ENCODE measurements around the gene ZDHHC11B. TPM values are rescaled to one million over a fixed set of nuclear protein-coding genes. Genes with fewer than 3 reads are reported as not detected.

Gene ZDHHC11B
- polyA plus RNA-seq, 4 donors: 1.7 to 7.7 (median 4.0) TPM

DNA sequence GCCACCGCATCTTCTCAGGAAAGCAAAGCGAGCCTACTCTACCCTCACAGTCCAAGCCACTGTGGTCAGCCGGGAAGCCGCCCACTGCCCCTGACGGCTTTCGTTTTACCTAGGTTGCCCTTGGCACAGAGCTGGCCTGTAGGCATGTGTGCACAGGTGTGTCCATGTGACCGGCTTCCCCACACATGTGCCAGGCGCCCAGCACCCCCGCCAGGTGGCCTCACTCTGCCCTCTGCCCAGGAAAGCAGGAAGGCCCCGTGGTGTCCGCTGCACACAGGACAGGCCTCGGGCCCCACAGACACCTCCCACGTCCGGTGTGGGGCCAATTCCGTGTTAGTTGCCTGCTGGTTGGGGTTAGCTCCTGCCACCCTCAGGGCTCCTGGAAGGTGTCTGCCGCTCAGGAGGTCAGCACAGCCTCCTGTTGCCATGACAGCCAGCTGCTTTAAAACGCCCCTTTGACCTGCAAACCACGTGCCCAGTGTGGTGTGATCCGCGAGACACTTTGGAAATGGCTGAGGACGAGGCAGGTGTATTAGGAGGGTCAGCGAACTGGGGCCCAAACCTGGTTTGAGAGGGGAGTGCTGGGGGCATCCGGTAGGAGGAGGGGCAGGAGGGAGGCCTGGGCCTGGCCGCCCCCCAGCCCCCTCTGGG, 120.1 kb downstream of the ZDHHC11B start:
- no peak for DNase-seq (ENCODE audit: low read depth in 4 of 4, low spot score in 3 of 4)

DNA sequence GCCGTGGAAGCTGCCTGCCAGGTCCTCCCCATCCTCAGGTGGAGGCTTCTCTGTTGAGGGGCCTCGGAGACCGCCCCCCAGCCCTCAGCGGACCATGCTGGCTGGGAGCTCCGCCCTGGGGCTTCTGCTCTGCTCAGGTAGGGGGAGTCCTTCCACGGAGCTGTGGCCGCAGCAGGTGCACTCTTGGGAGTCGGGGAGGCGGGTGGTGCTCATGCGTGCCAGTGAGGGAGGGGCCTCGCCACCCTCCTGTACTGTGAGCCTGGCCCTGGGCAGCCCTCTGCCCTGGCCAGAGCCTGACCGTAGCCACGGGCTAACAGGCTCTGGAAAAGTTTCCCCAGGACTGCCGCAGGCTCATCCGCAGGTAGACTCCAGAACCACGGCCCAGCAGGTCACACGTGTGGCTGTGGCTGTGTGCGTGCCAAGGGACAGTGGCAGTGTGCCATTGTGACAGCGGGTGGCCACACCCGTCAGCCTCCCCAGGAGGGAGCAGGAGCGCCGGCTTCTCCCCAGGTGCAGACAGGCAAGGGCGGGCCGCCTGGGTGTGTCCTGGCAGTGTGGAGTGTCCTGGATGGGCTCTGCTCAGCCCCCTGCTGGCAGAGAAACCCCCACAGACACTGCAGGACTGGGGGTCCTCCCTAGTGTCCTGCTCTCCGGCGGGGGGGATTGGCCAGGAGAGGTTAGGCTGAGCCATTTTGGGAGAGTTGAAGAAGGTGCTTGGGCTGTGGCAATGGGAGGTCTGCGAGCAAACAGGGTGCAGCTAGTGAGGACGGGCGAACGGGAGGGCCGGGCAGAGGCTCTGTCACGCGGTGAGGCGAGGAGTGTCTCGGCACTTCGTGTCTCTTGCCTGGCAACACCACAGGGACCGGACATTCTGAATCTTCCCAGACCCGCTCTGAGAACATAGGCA, 120.8 kb downstream of the ZDHHC11B start:
- no peak for DNase-seq (ENCODE audit: low read depth in 4 of 4, low spot score in 3 of 4)

DNA sequence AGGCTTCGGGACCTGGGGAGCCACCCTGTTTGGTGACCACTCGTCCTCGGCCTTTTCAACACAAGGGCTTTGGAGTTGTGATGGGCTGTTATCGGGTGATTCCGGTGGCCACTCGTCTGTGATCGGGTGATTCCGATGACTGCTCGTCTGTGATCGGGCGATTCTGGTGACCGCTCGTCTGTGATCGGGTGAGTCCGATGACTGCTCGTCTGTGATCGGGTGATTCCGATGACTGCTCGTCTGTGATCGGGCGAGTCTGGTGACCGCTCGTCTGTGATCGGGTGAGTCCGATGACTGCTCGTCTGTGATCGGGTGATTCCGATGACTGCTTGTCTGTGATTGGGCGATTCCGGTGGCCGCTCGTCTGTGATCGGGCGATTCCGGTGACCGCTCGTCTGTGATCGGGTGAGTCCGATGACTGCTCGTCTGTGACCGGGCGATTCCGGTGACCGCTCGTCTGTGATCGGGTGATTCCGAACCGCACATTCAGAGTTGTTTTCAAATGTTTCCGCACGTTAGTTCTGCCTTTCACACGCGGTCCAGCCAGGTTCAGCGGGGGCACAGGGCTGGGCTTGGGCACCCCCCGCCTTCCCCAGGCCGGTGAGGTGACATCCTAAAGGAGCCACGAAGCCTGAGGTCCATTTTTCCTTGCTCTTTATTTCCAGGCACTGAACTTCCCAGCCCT, 121.6 kb downstream of the ZDHHC11B start:
- DNase-seq (ENCODE audit: low read depth in 4 of 4, low spot score in 3 of 4): no peak

DNA sequence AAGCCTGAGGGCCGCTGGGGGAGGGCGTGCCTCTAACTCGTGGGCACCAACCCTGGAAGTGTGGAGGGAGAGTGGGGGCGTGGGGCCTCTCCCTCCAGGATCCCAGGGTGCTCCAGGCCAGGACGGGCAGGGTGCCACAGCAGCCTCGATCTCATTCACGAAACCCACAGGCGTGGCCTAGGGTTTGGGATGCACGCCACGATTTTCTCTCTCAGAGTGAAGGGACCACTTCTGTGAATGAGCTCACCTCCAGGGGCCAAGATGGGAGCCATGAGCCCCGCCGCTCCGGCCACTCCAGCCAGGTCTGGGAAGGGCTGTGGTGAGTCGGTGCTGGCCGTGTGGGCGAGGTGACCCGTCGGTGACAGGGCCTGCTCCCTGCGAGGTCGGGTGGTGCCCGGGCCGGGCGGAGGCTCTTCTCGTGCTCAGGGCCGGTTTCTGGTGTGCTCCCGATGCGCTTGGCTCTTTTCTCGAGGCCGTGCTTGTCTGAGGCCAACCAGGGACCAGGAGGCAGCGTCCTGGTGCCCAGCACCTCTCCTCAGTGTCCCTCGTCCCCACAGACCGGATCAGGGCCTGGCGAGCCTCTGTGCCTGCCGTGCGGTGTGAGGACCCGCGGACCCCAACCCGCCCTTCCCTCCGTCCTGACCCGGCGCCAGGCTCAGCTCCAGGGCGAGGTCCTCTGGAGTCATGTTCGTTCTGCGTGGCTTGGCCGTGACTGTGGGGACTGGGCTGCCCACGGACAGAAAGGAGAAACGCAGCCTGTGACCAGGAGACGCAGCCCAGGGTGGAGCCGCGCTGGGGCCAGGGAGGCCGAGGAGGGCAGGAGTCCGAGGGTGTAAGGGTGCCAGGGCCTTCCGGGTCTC, 122.4 kb downstream of the ZDHHC11B start:
- DNase-seq (ENCODE audit: low read depth in 4 of 4, low spot score in 3 of 4): no peak

DNA sequence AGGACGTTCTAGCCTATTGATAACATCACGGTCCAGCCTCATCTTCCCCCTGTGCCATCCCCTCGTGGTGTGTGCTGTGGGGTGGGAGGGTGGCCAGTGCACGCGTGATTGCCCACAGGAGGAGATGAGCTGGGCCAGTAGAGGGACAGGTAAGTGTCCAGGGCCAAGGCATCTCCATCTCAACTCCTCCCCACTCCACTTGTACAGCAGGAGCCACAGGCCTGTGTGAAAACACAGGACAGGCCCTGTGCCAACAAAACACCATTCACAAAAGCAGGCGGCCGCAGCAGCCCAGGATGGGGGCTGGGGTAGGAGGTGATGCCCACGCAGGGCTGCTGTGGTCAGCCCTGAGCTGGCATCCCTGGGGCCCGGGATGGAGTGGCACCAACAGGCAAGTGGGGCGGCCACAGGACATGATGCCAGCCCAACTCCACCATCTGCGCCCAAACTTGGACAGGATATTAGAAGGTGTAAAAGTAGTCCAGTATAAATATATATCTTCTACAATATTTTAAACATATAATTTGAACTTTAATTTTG, 124.0 kb downstream of the ZDHHC11B start:
- DNase-seq (ENCODE audit: low read depth in 4 of 4, low spot score in 3 of 4): no peak

Other genes starting within 250 kb of the ZDHHC11B start
- 10 to 100 TPM in 1 of 4 donors, 1 to 10 TPM in 3; 4.4 to 10.8 (median 9.0) TPM for gene CEP72, start 172.4 kb downstream of the ZDHHC11B start, polyA plus RNA-seq (ENCODE audit: insufficient read length in 4 of 4)
- 1 to 10 TPM in 3 of 4 donors, under 1 TPM in 1; 0.93 to 4.0 (median 3.6) TPM for gene TPPP, start 91.4 kb downstream of the ZDHHC11B start, polyA plus RNA-seq (ENCODE audit: insufficient read length in 4 of 4)
- gene ZDHHC11, start 66.3 kb upstream of the ZDHHC11B start, polyA plus RNA-seq (ENCODE audit: insufficient read length in 4 of 4): 10 to 100 TPM in 1 of 4 donors, 1 to 10 TPM in 3; 3.0 to 11.0 (median 6.2) TPM
- gene BRD9, start 108.1 kb upstream of the ZDHHC11B start, polyA plus RNA-seq (ENCODE audit: insufficient read length in 4 of 4): 10 to 100 TPM; 33.6 to 45.3 (median 36.7) TPM
- 10 to 100 TPM; 10.8 to 15.5 (median 12.4) TPM for gene TRIP13, start 108.2 kb upstream of the ZDHHC11B start, polyA plus RNA-seq (ENCODE audit: insufficient read length in 4 of 4)
- 10 to 100 TPM in 3 of 4 donors, 1 to 10 TPM in 1; 7.8 to 25.3 (median 15.1) TPM for gene NKD2, start 224.1 kb upstream of the ZDHHC11B start, polyA plus RNA-seq (ENCODE audit: insufficient read length in 4 of 4)